Liver (tissue), 9 donors: ENCODE results near the gene GRAP2. TPM values are rescaled to one million over a fixed set of nuclear protein-coding genes. Genes with fewer than 3 reads are reported as not detected.

Source experiments
- DNase-seq: peaks from one replicate; pipeline ENCODE4 v3.0.0-alpha.2; 2017; ENCODE audit warnings: low spot score
- H3K27ac ChIP-seq, 2 donors: one replicate each; pipeline ENCODE4 v1.7.0; 2013; ENCODE audit warnings: inconsistent platforms in 2 of 2, low read length in 2 of 2, control low read depth in 1 of 2, low read depth in 1 of 2, mild to moderate bottlenecking in 1 of 2
- H3K27me3 ChIP-seq, 4 donors: one replicate each; pipeline versions ENCODE4 v1.6.1 to v1.7.0; 2013; ENCODE audit warnings: low read length in 3 of 4, inconsistent platforms in 1 of 4, mild to moderate bottlenecking in 1 of 4, moderate library complexity in 1 of 4; ENCODE audit not compliant: control insufficient read depth in 4 of 4, insufficient read depth in 4 of 4
- H3K36me3 ChIP-seq, 4 donors: one replicate each; pipeline versions ENCODE4 v1.6.1 to v1.7.0; 2013; ENCODE audit warnings: low read length in 3 of 4, mild to moderate bottlenecking in 3 of 4, low read depth in 1 of 4, moderate library complexity in 1 of 4; ENCODE audit not compliant: control insufficient read depth in 4 of 4, insufficient read depth in 3 of 4
- H3K4me1 ChIP-seq, 4 donors: one replicate each; pipeline versions ENCODE4 v1.6.1 to v1.7.0; 2013; ENCODE audit warnings: low read length in 3 of 4, mild to moderate bottlenecking in 3 of 4, moderate library complexity in 1 of 4; ENCODE audit not compliant: control insufficient read depth in 4 of 4, insufficient read depth in 4 of 4
- H3K4me3 ChIP-seq, 3 donors: one replicate each; pipeline versions ENCODE4 v1.6.1 to v1.7.0; 2013; ENCODE audit warnings: low read length in 3 of 3, control low read depth in 1 of 3, low read depth in 1 of 3, mild to moderate bottlenecking in 1 of 3
- H3K9ac ChIP-seq, 2 donors: one replicate each; pipeline ENCODE4 v1.7.0; 2013; ENCODE audit warnings: low read length in 2 of 2, mild to moderate bottlenecking in 2 of 2, moderate library complexity in 2 of 2, control low read depth in 1 of 2, low read depth in 1 of 2
- H3K9me3 ChIP-seq, 4 donors: one replicate each; pipeline versions ENCODE4 v1.6.1 to v1.7.0; 2013; ENCODE audit warnings: low read length in 3 of 4; ENCODE audit not compliant: control insufficient read depth in 4 of 4
- ATF3 ChIP-seq: IDR thresholded peaks from 2 replicates; pipeline ENCODE4 v1.6.1; 2016; ENCODE audit warnings: antibody characterized with exemption
- EGR1 ChIP-seq, 2 donors: IDR thresholded peaks; 2 replicates each; pipeline ENCODE4 v1.6.1; 2016 to 2018; ENCODE audit warnings: antibody characterized with exemption in 2 of 2, low read depth in 2 of 2
- FOXA1 ChIP-seq: IDR thresholded peaks from 2 replicates; pipeline ENCODE4 v1.6.1; 2016; ENCODE audit warnings: antibody characterized with exemption
- FOXA2 ChIP-seq: IDR thresholded peaks from 2 replicates; pipeline ENCODE4 v1.6.1; 2016; ENCODE audit warnings: antibody characterized with exemption
- GABPA ChIP-seq, 2 donors: IDR thresholded peaks in 1 of 2; conservative IDR thresholded peaks in 1 of 2; 2 replicates each; pipeline ENCODE4 v1.6.1; 2016; ENCODE audit warnings: antibody characterized with exemption in 2 of 2, mild to moderate bottlenecking in 1 of 2, moderate library complexity in 1 of 2
- HNF4A ChIP-seq, 2 donors: conservative IDR thresholded peaks; 2 replicates each; pipeline ENCODE4 v1.6.1; 2016; ENCODE audit warnings: antibody characterized with exemption in 2 of 2, mild to moderate bottlenecking in 2 of 2
- HNF4G ChIP-seq: IDR thresholded peaks from 2 replicates; pipeline ENCODE4 v1.6.1; 2016; ENCODE audit warnings: antibody characterized with exemption
- JUND ChIP-seq, 2 donors: IDR thresholded peaks; 2 replicates each; pipeline ENCODE4 v1.6.1; 2016; ENCODE audit warnings: antibody characterized with exemption in 2 of 2
- NR2F2 ChIP-seq: IDR thresholded peaks from 2 replicates; pipeline ENCODE4 v1.6.1; 2016; ENCODE audit warnings: antibody characterized with exemption
- RAD21 ChIP-seq, 2 donors: IDR thresholded peaks; 2 replicates each; pipeline ENCODE4 v1.6.1; 2016; ENCODE audit warnings: antibody characterized with exemption in 2 of 2, mild to moderate bottlenecking in 2 of 2
- RXRA ChIP-seq, 2 donors: IDR thresholded peaks; 2 replicates each; pipeline ENCODE4 v1.6.1; 2017 to 2018; ENCODE audit warnings: antibody characterized with exemption in 2 of 2, mild to moderate bottlenecking in 1 of 2
- SP1 ChIP-seq: IDR thresholded peaks from 2 replicates; pipeline ENCODE4 v1.6.1; 2018; ENCODE audit warnings: antibody characterized with exemption, mild to moderate bottlenecking
- YY1 ChIP-seq: IDR thresholded peaks from 2 replicates; pipeline ENCODE4 v1.6.1; 2016; ENCODE audit warnings: antibody characterized with exemption, mild to moderate bottlenecking
- ZBTB33 ChIP-seq: IDR thresholded peaks from 2 replicates; pipeline ENCODE4 v1.6.1; 2016; ENCODE audit warnings: antibody characterized with exemption
- WGBS: extraction: QIAGEN DNeasy Blood & Tissue Kit; methylation state at CpG from one replicate; pipeline ENCODE4 v1.1.7; 2013; 5-methylcytosine and 5-hydroxymethylcytosine counted together
- polyA plus RNA-seq, 2 donors: library from polyadenylated mRNA; stranded (reverse) in 1 of 2; unstranded in 1 of 2; fragments of 200-250 nt in 1 of 2; fragments of >200 nt in 1 of 2; fragmentation: Nextera tagmentation in 1 of 2; extraction: Ambion mirVana in 1 of 2; gene quantifications; one replicate each; pipeline versions ENCODE4 v1.2.1 to v1.2.3, GENCODE V29; 2013 to 2015
- total RNA-seq, 2 donors: library from RNA; depleted of rRNA; stranded (reverse); fragments of >200 nt; gene quantifications; one replicate each; pipeline ENCODE4 v1.2.3, GENCODE V29; 2014
- TF ChIP-seq, protein P1 (sequence below): IDR thresholded peaks from 2 replicates; pipeline ENCODE4 v1.6.1; 2016; ENCODE audit warnings: antibody characterized with exemption
- TF ChIP-seq, protein P2 (sequence below): IDR thresholded peaks from 2 replicates; pipeline ENCODE4 v1.6.1; 2016; ENCODE audit warnings: antibody characterized with exemption, mild to moderate bottlenecking
- TF ChIP-seq, protein P3 (sequence below): fragments of 150-350 bp; IDR thresholded peaks from 2 replicates; pipeline ENCODE4 v1.5.1; 2017; ENCODE audit warnings: improper control_type of control experiment, low read depth, low read length; ENCODE audit not compliant: missing input control
- donor health status: healthy.
- donor health status: healthy.
- donor health status: healthy.
- donor health status: healthy.
- donor health status: healthy.

Gene GRAP2
- total and polyA plus RNA-seq, 4 donors: 0.22 to 38.2 (median 0.78) TPM

DNA sequence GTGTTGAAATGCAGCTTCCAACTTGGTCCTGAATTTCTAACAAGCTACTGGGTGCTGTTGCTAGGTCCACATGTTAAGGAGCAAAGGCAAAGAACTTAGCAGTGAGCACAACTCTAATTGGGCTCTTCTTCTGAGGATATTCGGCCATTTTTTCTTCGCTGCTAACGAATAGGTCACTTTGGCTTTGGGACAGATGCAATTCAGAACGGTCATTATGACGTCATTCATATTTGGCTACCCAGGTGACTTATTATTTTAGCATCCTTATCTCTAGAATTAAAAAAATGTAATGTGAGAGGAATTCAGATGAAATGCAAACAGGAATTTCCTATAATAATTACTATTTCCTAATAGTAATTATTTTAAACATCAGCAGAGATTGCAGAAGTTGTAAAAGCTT lies 73.2 kb downstream of the GRAP2 start:
- H3K27ac ChIP-seq: no peak overlapping the region
- no peaks in the 10 kb centered on the region for H3K9me3 ChIP-seq
- H3K4me3 ChIP-seq: no peak overlapping the region
- H3K36me3 ChIP-seq: no peaks in the 10 kb centered on the region
- TF ChIP-seq, protein P1, sequence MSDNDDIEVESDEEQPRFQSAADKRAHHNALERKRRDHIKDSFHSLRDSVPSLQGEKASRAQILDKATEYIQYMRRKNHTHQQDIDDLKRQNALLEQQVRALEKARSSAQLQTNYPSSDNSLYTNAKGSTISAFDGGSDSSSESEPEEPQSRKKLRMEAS: no peak
- no peak for TF ChIP-seq YY1
- TF ChIP-seq ZBTB33: no peak
- no peak overlapping the region for H3K9ac ChIP-seq
- WGBS: 87% methylated on average over 5 of the region's 5 CpGs
- H3K27me3 ChIP-seq: no peaks in the 10 kb centered on the region
- no peaks in the 10 kb centered on the region for H3K4me1 ChIP-seq
- DNase-seq: no peak

GRCh38 chr22:39979048-39979447 lies 78.2 kb downstream of the GRAP2 start:
- no peaks in the 10 kb centered on the region for H3K4me1 ChIP-seq
- H3K36me3 ChIP-seq: no peaks in the 10 kb centered on the region
- TF ChIP-seq JUND (IDR thresholded peaks at IDR 0.05): no peak
- TF ChIP-seq HNF4G: no peak
- TF ChIP-seq, protein P2, sequence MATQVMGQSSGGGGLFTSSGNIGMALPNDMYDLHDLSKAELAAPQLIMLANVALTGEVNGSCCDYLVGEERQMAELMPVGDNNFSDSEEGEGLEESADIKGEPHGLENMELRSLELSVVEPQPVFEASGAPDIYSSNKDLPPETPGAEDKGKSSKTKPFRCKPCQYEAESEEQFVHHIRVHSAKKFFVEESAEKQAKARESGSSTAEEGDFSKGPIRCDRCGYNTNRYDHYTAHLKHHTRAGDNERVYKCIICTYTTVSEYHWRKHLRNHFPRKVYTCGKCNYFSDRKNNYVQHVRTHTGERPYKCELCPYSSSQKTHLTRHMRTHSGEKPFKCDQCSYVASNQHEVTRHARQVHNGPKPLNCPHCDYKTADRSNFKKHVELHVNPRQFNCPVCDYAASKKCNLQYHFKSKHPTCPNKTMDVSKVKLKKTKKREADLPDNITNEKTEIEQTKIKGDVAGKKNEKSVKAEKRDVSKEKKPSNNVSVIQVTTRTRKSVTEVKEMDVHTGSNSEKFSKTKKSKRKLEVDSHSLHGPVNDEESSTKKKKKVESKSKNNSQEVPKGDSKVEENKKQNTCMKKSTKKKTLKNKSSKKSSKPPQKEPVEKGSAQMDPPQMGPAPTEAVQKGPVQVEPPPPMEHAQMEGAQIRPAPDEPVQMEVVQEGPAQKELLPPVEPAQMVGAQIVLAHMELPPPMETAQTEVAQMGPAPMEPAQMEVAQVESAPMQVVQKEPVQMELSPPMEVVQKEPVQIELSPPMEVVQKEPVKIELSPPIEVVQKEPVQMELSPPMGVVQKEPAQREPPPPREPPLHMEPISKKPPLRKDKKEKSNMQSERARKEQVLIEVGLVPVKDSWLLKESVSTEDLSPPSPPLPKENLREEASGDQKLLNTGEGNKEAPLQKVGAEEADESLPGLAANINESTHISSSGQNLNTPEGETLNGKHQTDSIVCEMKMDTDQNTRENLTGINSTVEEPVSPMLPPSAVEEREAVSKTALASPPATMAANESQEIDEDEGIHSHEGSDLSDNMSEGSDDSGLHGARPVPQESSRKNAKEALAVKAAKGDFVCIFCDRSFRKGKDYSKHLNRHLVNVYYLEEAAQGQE: no peak
- TF ChIP-seq, protein P3, sequence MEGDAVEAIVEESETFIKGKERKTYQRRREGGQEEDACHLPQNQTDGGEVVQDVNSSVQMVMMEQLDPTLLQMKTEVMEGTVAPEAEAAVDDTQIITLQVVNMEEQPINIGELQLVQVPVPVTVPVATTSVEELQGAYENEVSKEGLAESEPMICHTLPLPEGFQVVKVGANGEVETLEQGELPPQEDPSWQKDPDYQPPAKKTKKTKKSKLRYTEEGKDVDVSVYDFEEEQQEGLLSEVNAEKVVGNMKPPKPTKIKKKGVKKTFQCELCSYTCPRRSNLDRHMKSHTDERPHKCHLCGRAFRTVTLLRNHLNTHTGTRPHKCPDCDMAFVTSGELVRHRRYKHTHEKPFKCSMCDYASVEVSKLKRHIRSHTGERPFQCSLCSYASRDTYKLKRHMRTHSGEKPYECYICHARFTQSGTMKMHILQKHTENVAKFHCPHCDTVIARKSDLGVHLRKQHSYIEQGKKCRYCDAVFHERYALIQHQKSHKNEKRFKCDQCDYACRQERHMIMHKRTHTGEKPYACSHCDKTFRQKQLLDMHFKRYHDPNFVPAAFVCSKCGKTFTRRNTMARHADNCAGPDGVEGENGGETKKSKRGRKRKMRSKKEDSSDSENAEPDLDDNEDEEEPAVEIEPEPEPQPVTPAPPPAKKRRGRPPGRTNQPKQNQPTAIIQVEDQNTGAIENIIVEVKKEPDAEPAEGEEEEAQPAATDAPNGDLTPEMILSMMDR: no peak
- no peak for TF ChIP-seq FOXA1
- no peak for TF ChIP-seq HNF4A (conservative IDR thresholded peaks at IDR 0.05)
- no peak for TF ChIP-seq RXRA (IDR thresholded peaks at IDR 0.05)
- no peak overlapping the region for H3K4me3 ChIP-seq
- no peak overlapping the region for H3K27ac ChIP-seq
- no peaks in the 10 kb centered on the region for H3K9me3 ChIP-seq
- no peaks in the 10 kb centered on the region for H3K27me3 ChIP-seq
- H3K9ac ChIP-seq: no peak overlapping the region
- 83% methylated on average over 6 of the region's 6 CpGs for WGBS
- no peak for DNase-seq

DNA sequence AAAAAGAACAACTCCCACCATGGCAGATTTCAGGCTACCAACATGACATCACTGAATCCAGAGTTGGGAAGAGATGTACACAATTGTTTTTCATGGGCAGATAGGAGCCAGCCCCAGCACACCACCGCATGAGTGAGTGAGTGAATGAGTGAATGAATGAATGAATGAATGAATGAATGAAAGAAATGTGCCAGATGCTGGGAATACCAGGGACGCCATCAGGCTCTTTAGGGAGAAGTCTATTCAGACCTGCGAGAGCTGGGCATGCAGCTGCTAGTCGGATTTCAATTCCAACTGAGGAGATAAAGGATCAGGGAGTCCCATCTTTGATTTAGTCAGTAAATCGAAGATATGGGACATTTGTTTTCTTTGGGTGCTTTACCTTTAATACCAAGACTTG lies 78.6 kb downstream of the GRAP2 start:
- WGBS: 92% methylated on average over 5 of the region's 5 CpGs
- H3K9ac ChIP-seq: no peak overlapping the region
- no peaks in the 10 kb centered on the region for H3K27me3 ChIP-seq
- H3K36me3 ChIP-seq: no peaks in the 10 kb centered on the region
- DNase-seq: no peak
- H3K4me3 ChIP-seq: no peak overlapping the region
- H3K9me3 ChIP-seq: no peaks in the 10 kb centered on the region
- no peaks in the 10 kb centered on the region for H3K4me1 ChIP-seq
- H3K27ac ChIP-seq: no peak overlapping the region
- TF ChIP-seq ATF3 (no peak), JUND (IDR thresholded peaks at IDR 0.05) (no peak), HNF4G (no peak), NR2F2 (no peak), GABPA (IDR thresholded peaks at IDR 0.05 in 1 of 2, conservative IDR thresholded peaks at IDR 0.05 in 1 of 2) (no peak), FOXA2 (no peak), HNF4A (conservative IDR thresholded peaks at IDR 0.05) (no peak), RXRA (IDR thresholded peaks at IDR 0.05) (no peak), RAD21 (IDR thresholded peaks at IDR 0.05) (no peak), YY1 (no peak), SP1 (no peak), EGR1 (IDR thresholded peaks at IDR 0.05; ENCODE audit: low read depth in 2 of 2) (no peak)
- TF ChIP-seq, protein P3: no peak
- TF ChIP-seq, protein P1: no peak
